BE2C (cell line): ENCODE data around the gene OPRL1.
A peak's percentile ranks its signal among the peaks of the same experiment; 100 is the strongest.

Experiments
- DNase-seq: peaks from one replicate; pipeline ENCODE4 v3.0.0-alpha.2; 2020
- H3K27me3 ChIP-seq: fragments of 250-450 bp; sonication (Bioruptor Pico); 2 replicates; pipeline ENCODE4 v1.5.1; 2020; ENCODE audit warnings: mild to moderate bottlenecking
- H3K36me3 ChIP-seq: fragments of 250-450 bp; sonication (Bioruptor Pico); 2 replicates; pipeline ENCODE4 v1.5.1; 2020; ENCODE audit warnings: mild to moderate bottlenecking
- H3K4me1 ChIP-seq: fragments of 250-450 bp; sonication (Bioruptor Pico); 2 replicates; pipeline ENCODE4 v1.5.1; 2020
- H3K4me3 ChIP-seq: 2 replicates; pipeline ENCODE4 v1.5.1; 2011; ENCODE audit warnings: low read depth, low read length
- H3K9me3 ChIP-seq: fragments of 250-450 bp; sonication (Bioruptor Pico); 2 replicates; pipeline ENCODE4 v1.5.1; 2020
- CTCF ChIP-seq: IDR thresholded peaks from 2 replicates; pipeline ENCODE4 v1.5.1; 2012; ENCODE audit warnings: mild to moderate bottlenecking, low read depth, low read length

OPRL1 gene

GRCh38 chr20:64035066-64035932 is 44.6 kb upstream of the OPRL1 start:
- Histone ChIP-seq H3K27me3 (no peaks in the 10 kb centered on the region), H3K4me1 (peaks cover 36% of the 10 kb centered on the region), H3K36me3 (peaks cover 36% of the 10 kb centered on the region), H3K9me3 (no peaks in the 10 kb centered on the region), H3K4me3 (0 out of 2 replicates have a peak overlapping the region, but pooled peaks have one; percentile 61)
- DNase-seq, result peak; percentile 5
- no peak for TF ChIP-seq CTCF

GRCh38 chr20:64035933-64036345 is 43.9 kb upstream of the OPRL1 start, which contains the start of gene C20orf204:
Gene C20orf204 (plus strand): TSS chr20:64036182. CDS start chr20:64036324, 142 bp downstream.
- peaks cover 36% of the 10 kb centered on the region for H3K4me1 ChIP-seq
- H3K27me3 ChIP-seq, result no peaks in the 10 kb centered on the region
- DNase-seq, result peak; percentile 66
- no peak for TF ChIP-seq CTCF
- H3K36me3 ChIP-seq, result peaks cover 29% of the 10 kb centered on the region
- H3K9me3 ChIP-seq, result no peaks in the 10 kb centered on the region
- H3K4me3 ChIP-seq, result peak within 1 kb of the TSS; percentile 61

- Histone ChIP-seq H3K27me3 (no peaks in the 10 kb centered on the region), H3K36me3 (peaks cover 25% of the 10 kb centered on the region), H3K4me1 (peaks cover 36% of the 10 kb centered on the region), H3K4me3 (peak overlapping the region; percentile 61), H3K9me3 (no peaks in the 10 kb centered on the region)
- no peak for DNase-seq
- no peak for TF ChIP-seq CTCF
Measured at GRCh38 chr20:64036346-64037198, 43.3 kb upstream of the OPRL1 start.

- Histone ChIP-seq H3K4me1 (peaks cover 36% of the 10 kb centered on the region), H3K9me3 (no peaks in the 10 kb centered on the region), H3K4me3 (peak overlapping the region; percentile 61), H3K27me3 (peaks cover 3% of the 10 kb centered on the region; the same call in 1 of the 2 replicates), H3K36me3 (peaks cover 21% of the 10 kb centered on the region)
- DNase-seq, result no peak
- TF ChIP-seq CTCF, result no peak
Measured at GRCh38 chr20:64037199-64037497, 42.7 kb upstream of the OPRL1 start.

GRCh38 chr20:64037498-64038213 is 42.2 kb upstream of the OPRL1 start:
- no peak for TF ChIP-seq CTCF
- Histone ChIP-seq H3K9me3 (no peaks in the 10 kb centered on the region), H3K36me3 (peaks cover 21% of the 10 kb centered on the region), H3K4me1 (peaks cover 36% of the 10 kb centered on the region), H3K27me3 (peaks cover 6% of the 10 kb centered on the region; the same call in 1 of the 2 replicates), H3K4me3 (peak overlapping the region; percentile 61)
- DNase-seq, result peak; percentile 60
